GM23338 (cell line): ENCODE data around the gene PRKCH. TPM values are rescaled to one million over a fixed set of nuclear protein-coding genes. Genes with fewer than 3 reads are reported as not detected.

Experiments used
- ATAC-seq: fragments of 200-7000 bp; cut with Tn5 transposase; 3 replicates; pipeline ENCODE4 v1.9.1; 2020
- DNase-seq: peaks from one replicate; pipeline ENCODE4 v3.0.0-alpha.2; 2015; ENCODE audit warnings: low spot score
- H2AFZ ChIP-seq: fragments of 200-600 bp; sonication (generic); 2 replicates; pipeline ENCODE4 v1.8.0; 2016; ENCODE audit warnings: antibody characterized with exemption, mild to moderate bottlenecking, moderate library complexity
- H3F3A ChIP-seq: fragments of 200-600 bp; sonication (generic); replicated peaks from 2 replicates; pipeline ENCODE4 v1.8.0; 2017; ENCODE audit warnings: antibody characterized with exemption, mixed run types, low read depth
- H3K27ac ChIP-seq: fragments of 200-600 bp; sonication (generic); 2 replicates; pipeline ENCODE4 v1.6.1; 2016; ENCODE audit warnings: low read depth
- H3K27me3 ChIP-seq: fragments of 200-600 bp; sonication (generic); 2 replicates; pipeline ENCODE4 v1.8.0; 2016; ENCODE audit warnings: mild to moderate bottlenecking, mixed run types, moderate library complexity; ENCODE audit not compliant: insufficient read depth
- H3K36me3 ChIP-seq: fragments of 200-600 bp; sonication (generic); 2 replicates; pipeline ENCODE4 v1.8.0; 2016; ENCODE audit warnings: mild to moderate bottlenecking; ENCODE audit not compliant: insufficient read depth
- H3K4me1 ChIP-seq: fragments of 200-600 bp; sonication (generic); 2 replicates; pipeline ENCODE4 v1.8.0; 2016; ENCODE audit warnings: mild to moderate bottlenecking, moderate library complexity; ENCODE audit not compliant: insufficient read depth
- H3K4me2 ChIP-seq: fragments of 200-600 bp; sonication (generic); 2 replicates; pipeline ENCODE4 v1.7.1; 2017; ENCODE audit warnings: mixed run types
- H3K4me3 ChIP-seq: fragments of 200-600 bp; sonication (generic); 2 replicates; pipeline ENCODE4 v1.6.1; 2016; ENCODE audit warnings: mixed run types
- H3K79me2 ChIP-seq: fragments of 200-600 bp; sonication (generic); replicated peaks from 2 replicates; pipeline ENCODE4 v1.8.0; 2017; ENCODE audit warnings: mild to moderate bottlenecking; ENCODE audit not compliant: insufficient read depth
- H3K9me2 ChIP-seq: fragments of 200-600 bp; sonication (generic); 2 replicates; pipeline ENCODE4 v1.8.0; 2017; ENCODE audit not compliant: insufficient read depth
- H4K20me1 ChIP-seq: fragments of 200-600 bp; sonication (generic); replicated peaks from 2 replicates; pipeline ENCODE4 v1.8.0; 2017; ENCODE audit warnings: mild to moderate bottlenecking; ENCODE audit not compliant: insufficient read depth
- H3K27ac Mint-ChIP-seq: 2 replicates; pipeline ENCODE4 v1.8.0; 2020; ENCODE audit warnings: inconsistent platforms, mild to moderate bottlenecking, moderate library complexity, mixed read lengths
- H3K27me3 Mint-ChIP-seq: 3 replicates; pipeline ENCODE4 v1.8.0; 2022; ENCODE audit warnings: low read depth, mild to moderate bottlenecking, moderate library complexity, mixed read lengths, inconsistent platforms; ENCODE audit not compliant: insufficient read depth, poor library complexity
- H3K36me3 Mint-ChIP-seq: 3 replicates; pipeline ENCODE4 v1.8.0; 2021; ENCODE audit warnings: low read depth, mild to moderate bottlenecking, inconsistent platforms, moderate library complexity, mixed read lengths
- H3K4me1 Mint-ChIP-seq: 3 replicates; pipeline ENCODE4 v1.8.0; 2020; ENCODE audit warnings: mild to moderate bottlenecking, inconsistent platforms, mixed read lengths
- H3K4me3 Mint-ChIP-seq: 3 replicates; pipeline ENCODE4 v1.8.0; 2021; ENCODE audit warnings: moderate library complexity, mild to moderate bottlenecking, inconsistent platforms, mixed read lengths
- H3K9me3 Mint-ChIP-seq: 3 replicates; pipeline ENCODE4 v1.8.0; 2020; ENCODE audit warnings: moderate library complexity, mild to moderate bottlenecking, inconsistent platforms, mixed read lengths
- CREB1 ChIP-seq: fragments of 250-450 bp; sonication (Bioruptor Pico); IDR thresholded peaks from 2 replicates; pipeline ENCODE4 v1.5.0; 2020; ENCODE audit warnings: low read depth, mild to moderate bottlenecking, moderate library complexity
- EZH2 ChIP-seq: fragments of 200-600 bp; sonication (generic); IDR thresholded peaks from one replicate; pipeline ENCODE4 v1.8.0; 2017; ENCODE audit warnings: antibody characterized with exemption, mild to moderate bottlenecking, low read depth; ENCODE audit not compliant: unreplicated experiment
- EZH2phosphoT487 ChIP-seq: fragments of 200-600 bp; sonication (generic); IDR thresholded peaks from one replicate; pipeline ENCODE4 v1.8.1; 2018; ENCODE audit warnings: antibody characterized with exemption; ENCODE audit not compliant: unreplicated experiment
- JUNB ChIP-seq: IDR thresholded peaks from one replicate; pipeline ENCODE4 v1.6.1; 2016; ENCODE audit warnings: antibody characterized with exemption; ENCODE audit not compliant: unreplicated experiment
- NANOG ChIP-seq: IDR thresholded peaks from 2 replicates; pipeline ENCODE4 v1.6.1; 2016; ENCODE audit warnings: antibody characterized with exemption, borderline replicate concordance
- POLR2AphosphoS5 ChIP-seq: IDR thresholded peaks from 2 replicates; pipeline ENCODE4 v1.6.1; 2016; ENCODE audit warnings: antibody characterized with exemption, low read depth
- STAT1 ChIP-seq: IDR thresholded peaks from one replicate; pipeline ENCODE4 v1.6.1; 2016; ENCODE audit warnings: antibody characterized with exemption; ENCODE audit not compliant: unreplicated experiment
- ZNF114 ChIP-seq: fragments of 250-450 bp; sonication (Bioruptor Pico); IDR thresholded peaks from 2 replicates; pipeline ENCODE4 v1.5.0; 2020; ENCODE audit warnings: mild to moderate bottlenecking, moderate library complexity
- ZNF331 ChIP-seq: fragments of 250-450 bp; sonication (Bioruptor Pico); IDR thresholded peaks from 2 replicates; pipeline ENCODE4 v1.5.0; 2020; ENCODE audit warnings: low read depth, mild to moderate bottlenecking, moderate library complexity
- polyA plus RNA-seq: library from polyadenylated mRNA; unstranded; fragments of >200 nt; fragmentation: Nextera tagmentation; extraction: Ambion mirVana; gene quantifications from 2 replicates; pipeline ENCODE4 v1.2.1, GENCODE V29; 2016
- total RNA-seq: library from RNA; depleted of rRNA; stranded (reverse); fragments of >200 nt; shearing (Covaris generic); gene quantifications from 2 replicates; pipeline ENCODE4 v1.2.3, GENCODE V29; 2014
- TF ChIP-seq, protein P1 (sequence below), 2 experiments: fragments of 200-600 bp in 1 of 2; sonication (generic) in 1 of 2; conservative IDR thresholded peaks; 2 replicates each; pipeline versions ENCODE4 v1.5.1 to v1.6.1; 2016 to 2017; ENCODE audit warnings: antibody characterized with exemption in 2 of 2, low read depth in 2 of 2, mild to moderate bottlenecking in 2 of 2, moderate library complexity in 1 of 2
- TF ChIP-seq, protein P2 (sequence below): IDR thresholded peaks from 2 replicates; pipeline ENCODE4 v1.6.1; 2016; ENCODE audit warnings: antibody characterized with exemption
- TF ChIP-seq, protein P3 (sequence below): fragments of 250-450 bp; sonication (Bioruptor Pico); IDR thresholded peaks from 2 replicates; pipeline ENCODE4 v1.5.0; 2020; ENCODE audit warnings: mild to moderate bottlenecking, moderate library complexity
- TF ChIP-seq, protein P4 (sequence below): IDR thresholded peaks from one replicate; pipeline ENCODE4 v1.6.1; 2018; ENCODE audit warnings: antibody characterized with exemption; ENCODE audit not compliant: unreplicated experiment

Gene PRKCH
- total and polyA plus RNA-seq, 2 experiments from 2014 or later, result 5.4 to 10.1 TPM

DNA sequence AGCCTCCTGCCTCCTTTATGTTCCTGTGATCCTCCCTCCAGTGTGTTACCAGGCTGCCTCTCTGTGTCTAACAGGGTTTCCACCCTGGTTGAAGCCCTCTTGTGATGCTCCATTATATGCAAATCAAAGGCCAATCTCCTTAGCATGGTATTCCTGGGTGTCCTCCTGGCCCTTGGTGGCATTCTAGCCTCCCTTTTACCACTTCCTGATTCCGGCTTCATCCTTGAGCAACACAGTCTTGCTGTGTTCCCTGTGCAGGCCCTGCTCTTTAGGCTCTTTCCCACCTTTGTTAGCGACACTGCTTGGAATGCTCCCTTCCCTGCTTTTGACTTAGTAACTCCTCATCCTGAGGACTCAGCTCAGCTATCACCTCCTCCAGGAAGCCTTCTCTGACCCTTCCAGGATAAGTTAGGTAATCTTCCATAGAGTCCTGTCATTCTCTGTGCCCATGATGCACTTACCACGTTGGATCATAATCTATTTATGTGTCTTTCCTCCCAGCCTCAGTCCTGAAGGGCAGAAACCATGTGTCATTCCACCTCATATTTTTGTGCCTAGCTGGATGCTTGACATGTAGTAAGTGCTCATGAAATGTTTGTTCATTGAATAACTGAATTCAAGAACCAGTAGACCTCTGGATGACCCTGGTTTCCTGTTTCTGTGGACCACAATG, 37.3 kb downstream of the PRKCH start:
- Mint-ChIP-seq H3K27me3 (no peaks in the 10 kb centered on the region), H3K4me1 (peaks cover 11% of the 10 kb centered on the region), H3K27ac (no peak overlapping the region)

More for the DNA sequence above, 37.3 kb downstream of the PRKCH start:
- no peaks in the 10 kb centered on the region for H3K36me3 Mint-ChIP-seq
- H4K20me1 ChIP-seq, result no peaks in the 10 kb centered on the region
- no peaks in the 10 kb centered on the region for H3F3A ChIP-seq
- no peaks in the 10 kb centered on the region for H3K79me2 ChIP-seq
- no peak overlapping the region for H3K27ac ChIP-seq
- H3K4me2 ChIP-seq, result no peak overlapping the region
- H3K9me2 ChIP-seq, result peaks cover 11% of the 10 kb centered on the region; the same call in 1 of the 2 replicates
- DNase-seq (no peak), ATAC-seq (no peak)
- H2AFZ ChIP-seq, result no peak overlapping the region
- no peaks in the 10 kb centered on the region for H3K27me3 ChIP-seq
- no peak overlapping the region for H3K4me3 ChIP-seq
- no peak overlapping the region for H3K4me3 Mint-ChIP-seq
- H3K9me3 Mint-ChIP-seq, result no peaks in the 10 kb centered on the region
- TF ChIP-seq CREB1 (CRISPR knock-in tag), result no peak
- TF ChIP-seq EZH2phosphoT487, result no peak
- TF ChIP-seq STAT1, result no peak
- TF ChIP-seq ZNF114 (CRISPR knock-in tag), result no peak
- TF ChIP-seq, protein P1, sequence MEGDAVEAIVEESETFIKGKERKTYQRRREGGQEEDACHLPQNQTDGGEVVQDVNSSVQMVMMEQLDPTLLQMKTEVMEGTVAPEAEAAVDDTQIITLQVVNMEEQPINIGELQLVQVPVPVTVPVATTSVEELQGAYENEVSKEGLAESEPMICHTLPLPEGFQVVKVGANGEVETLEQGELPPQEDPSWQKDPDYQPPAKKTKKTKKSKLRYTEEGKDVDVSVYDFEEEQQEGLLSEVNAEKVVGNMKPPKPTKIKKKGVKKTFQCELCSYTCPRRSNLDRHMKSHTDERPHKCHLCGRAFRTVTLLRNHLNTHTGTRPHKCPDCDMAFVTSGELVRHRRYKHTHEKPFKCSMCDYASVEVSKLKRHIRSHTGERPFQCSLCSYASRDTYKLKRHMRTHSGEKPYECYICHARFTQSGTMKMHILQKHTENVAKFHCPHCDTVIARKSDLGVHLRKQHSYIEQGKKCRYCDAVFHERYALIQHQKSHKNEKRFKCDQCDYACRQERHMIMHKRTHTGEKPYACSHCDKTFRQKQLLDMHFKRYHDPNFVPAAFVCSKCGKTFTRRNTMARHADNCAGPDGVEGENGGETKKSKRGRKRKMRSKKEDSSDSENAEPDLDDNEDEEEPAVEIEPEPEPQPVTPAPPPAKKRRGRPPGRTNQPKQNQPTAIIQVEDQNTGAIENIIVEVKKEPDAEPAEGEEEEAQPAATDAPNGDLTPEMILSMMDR (conservative IDR thresholded peaks at IDR 0.05; ENCODE audit: low read depth in 2 of 2), result no peak
- TF ChIP-seq, protein P2, sequence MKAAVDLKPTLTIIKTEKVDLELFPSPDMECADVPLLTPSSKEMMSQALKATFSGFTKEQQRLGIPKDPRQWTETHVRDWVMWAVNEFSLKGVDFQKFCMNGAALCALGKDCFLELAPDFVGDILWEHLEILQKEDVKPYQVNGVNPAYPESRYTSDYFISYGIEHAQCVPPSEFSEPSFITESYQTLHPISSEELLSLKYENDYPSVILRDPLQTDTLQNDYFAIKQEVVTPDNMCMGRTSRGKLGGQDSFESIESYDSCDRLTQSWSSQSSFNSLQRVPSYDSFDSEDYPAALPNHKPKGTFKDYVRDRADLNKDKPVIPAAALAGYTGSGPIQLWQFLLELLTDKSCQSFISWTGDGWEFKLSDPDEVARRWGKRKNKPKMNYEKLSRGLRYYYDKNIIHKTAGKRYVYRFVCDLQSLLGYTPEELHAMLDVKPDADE, result no peak
- no peak for TF ChIP-seq ZNF331
- TF ChIP-seq, protein P3, sequence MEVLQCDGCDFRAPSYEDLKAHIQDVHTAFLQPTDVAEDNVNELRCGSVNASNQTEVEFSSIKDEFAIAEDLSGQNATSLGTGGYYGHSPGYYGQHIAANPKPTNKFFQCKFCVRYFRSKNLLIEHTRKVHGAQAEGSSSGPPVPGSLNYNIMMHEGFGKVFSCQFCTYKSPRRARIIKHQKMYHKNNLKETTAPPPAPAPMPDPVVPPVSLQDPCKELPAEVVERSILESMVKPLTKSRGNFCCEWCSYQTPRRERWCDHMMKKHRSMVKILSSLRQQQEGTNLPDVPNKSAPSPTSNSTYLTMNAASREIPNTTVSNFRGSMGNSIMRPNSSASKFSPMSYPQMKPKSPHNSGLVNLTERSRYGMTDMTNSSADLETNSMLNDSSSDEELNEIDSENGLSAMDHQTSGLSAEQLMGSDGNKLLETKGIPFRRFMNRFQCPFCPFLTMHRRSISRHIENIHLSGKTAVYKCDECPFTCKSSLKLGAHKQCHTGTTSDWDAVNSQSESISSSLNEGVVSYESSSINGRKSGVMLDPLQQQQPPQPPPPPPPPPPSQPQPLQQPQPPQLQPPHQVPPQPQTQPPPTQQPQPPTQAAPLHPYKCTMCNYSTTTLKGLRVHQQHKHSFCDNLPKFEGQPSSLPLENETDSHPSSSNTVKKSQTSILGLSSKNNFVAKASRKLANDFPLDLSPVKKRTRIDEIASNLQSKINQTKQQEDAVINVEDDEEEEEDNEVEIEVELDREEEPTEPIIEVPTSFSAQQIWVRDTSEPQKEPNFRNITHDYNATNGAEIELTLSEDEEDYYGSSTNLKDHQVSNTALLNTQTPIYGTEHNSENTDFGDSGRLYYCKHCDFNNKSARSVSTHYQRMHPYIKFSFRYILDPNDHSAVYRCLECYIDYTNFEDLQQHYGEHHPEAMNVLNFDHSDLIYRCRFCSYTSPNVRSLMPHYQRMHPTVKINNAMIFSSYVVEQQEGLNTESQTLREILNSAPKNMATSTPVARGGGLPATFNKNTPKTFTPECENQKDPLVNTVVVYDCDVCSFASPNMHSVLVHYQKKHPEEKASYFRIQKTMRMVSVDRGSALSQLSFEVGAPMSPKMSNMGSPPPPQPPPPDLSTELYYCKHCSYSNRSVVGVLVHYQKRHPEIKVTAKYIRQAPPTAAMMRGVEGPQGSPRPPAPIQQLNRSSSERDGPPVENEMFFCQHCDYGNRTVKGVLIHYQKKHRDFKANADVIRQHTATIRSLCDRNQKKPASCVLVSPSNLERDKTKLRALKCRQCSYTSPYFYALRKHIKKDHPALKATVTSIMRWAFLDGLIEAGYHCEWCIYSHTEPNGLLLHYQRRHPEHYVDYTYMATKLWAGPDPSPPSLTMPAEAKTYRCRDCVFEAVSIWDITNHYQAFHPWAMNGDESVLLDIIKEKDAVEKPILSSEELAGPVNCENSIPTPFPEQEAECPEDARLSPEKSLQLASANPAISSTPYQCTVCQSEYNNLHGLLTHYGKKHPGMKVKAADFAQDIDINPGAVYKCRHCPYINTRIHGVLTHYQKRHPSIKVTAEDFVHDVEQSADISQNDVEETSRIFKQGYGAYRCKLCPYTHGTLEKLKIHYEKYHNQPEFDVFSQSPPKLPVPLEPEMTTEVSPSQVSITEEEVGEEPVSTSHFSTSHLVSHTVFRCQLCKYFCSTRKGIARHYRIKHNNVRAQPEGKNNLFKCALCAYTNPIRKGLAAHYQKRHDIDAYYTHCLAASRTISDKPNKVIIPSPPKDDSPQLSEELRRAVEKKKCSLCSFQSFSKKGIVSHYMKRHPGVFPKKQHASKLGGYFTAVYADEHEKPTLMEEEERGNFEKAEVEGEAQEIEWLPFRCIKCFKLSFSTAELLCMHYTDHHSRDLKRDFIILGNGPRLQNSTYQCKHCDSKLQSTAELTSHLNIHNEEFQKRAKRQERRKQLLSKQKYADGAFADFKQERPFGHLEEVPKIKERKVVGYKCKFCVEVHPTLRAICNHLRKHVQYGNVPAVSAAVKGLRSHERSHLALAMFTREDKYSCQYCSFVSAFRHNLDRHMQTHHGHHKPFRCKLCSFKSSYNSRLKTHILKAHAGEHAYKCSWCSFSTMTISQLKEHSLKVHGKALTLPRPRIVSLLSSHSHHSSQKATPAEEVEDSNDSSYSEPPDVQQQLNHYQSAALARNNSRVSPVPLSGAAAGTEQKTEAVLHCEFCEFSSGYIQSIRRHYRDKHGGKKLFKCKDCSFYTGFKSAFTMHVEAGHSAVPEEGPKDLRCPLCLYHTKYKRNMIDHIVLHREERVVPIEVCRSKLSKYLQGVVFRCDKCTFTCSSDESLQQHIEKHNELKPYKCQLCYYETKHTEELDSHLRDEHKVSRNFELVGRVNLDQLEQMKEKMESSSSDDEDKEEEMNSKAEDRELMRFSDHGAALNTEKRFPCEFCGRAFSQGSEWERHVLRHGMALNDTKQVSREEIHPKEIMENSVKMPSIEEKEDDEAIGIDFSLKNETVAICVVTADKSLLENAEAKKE (CRISPR knock-in tag), result no peak
- no peak for TF ChIP-seq EZH2
- TF ChIP-seq, protein P4, sequence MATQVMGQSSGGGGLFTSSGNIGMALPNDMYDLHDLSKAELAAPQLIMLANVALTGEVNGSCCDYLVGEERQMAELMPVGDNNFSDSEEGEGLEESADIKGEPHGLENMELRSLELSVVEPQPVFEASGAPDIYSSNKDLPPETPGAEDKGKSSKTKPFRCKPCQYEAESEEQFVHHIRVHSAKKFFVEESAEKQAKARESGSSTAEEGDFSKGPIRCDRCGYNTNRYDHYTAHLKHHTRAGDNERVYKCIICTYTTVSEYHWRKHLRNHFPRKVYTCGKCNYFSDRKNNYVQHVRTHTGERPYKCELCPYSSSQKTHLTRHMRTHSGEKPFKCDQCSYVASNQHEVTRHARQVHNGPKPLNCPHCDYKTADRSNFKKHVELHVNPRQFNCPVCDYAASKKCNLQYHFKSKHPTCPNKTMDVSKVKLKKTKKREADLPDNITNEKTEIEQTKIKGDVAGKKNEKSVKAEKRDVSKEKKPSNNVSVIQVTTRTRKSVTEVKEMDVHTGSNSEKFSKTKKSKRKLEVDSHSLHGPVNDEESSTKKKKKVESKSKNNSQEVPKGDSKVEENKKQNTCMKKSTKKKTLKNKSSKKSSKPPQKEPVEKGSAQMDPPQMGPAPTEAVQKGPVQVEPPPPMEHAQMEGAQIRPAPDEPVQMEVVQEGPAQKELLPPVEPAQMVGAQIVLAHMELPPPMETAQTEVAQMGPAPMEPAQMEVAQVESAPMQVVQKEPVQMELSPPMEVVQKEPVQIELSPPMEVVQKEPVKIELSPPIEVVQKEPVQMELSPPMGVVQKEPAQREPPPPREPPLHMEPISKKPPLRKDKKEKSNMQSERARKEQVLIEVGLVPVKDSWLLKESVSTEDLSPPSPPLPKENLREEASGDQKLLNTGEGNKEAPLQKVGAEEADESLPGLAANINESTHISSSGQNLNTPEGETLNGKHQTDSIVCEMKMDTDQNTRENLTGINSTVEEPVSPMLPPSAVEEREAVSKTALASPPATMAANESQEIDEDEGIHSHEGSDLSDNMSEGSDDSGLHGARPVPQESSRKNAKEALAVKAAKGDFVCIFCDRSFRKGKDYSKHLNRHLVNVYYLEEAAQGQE, result no peak
- TF ChIP-seq NANOG, result no peak
- no peak for TF ChIP-seq JUNB
- no peak for TF ChIP-seq POLR2AphosphoS5
- H3K36me3 ChIP-seq, result no peaks in the 10 kb centered on the region
- no peaks in the 10 kb centered on the region for H3K4me1 ChIP-seq
